Stimulated activated CD4-positive, alpha-beta T cell treated with anti-CD3 and anti-CD28 coated beads, Interleukin-1b, Interleukin-23, amount 100 ng/mL, for 48 hours (primary cell): ENCODE results near the gene ZMYND8.

Source experiments
- DNase-seq: peaks from one replicate; pipeline ENCODE4 v3.0.0-alpha.2; 2020

The ZMYND8 gene

DNA sequence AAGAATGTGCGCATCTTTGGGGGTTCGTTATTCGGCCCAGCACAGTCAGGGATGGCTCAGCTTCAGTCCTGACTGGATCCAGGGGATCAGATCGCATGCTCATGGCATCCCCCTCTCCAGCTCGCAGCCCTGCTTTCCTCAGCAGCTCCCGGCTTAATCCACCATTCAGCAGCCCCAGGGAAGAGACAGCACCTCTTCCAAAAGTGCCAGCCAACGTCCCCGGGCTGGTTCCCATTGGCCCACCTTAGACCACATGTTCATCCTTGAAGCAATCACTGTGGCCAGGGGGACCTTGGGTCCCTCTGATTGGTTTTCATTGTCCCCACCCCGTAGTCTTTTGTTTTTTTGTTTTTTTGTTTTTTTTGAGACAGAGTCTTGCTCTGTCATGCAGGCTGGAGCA is 188.7 kb downstream of the ZMYND8 start:
- no peak for DNase-seq

DNA sequence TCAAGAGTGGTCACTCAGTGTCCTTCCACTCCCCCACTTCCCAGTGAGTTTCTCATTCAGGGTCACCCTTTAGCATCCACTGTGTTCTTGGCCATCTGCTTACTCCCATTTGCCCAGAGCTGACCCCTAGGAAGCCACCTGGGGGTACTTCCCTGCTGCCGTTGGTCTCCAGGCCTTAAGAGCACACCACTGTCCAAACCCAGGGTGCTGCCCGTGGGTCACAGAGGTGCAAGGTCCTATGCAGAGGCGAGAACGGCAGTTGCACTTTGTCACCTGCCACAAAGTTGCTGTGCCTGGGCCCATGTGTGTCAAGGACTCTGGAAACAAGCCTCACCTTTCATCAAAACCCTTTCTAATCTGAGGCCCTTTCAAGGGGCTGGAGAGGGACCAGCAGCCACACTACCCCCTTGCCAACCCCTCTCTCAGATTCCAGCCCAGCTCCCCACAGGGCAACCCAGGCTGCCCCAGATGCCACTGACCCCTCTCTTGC is 191.1 kb downstream of the ZMYND8 start:
- DNase-seq, result no peak

DNA sequence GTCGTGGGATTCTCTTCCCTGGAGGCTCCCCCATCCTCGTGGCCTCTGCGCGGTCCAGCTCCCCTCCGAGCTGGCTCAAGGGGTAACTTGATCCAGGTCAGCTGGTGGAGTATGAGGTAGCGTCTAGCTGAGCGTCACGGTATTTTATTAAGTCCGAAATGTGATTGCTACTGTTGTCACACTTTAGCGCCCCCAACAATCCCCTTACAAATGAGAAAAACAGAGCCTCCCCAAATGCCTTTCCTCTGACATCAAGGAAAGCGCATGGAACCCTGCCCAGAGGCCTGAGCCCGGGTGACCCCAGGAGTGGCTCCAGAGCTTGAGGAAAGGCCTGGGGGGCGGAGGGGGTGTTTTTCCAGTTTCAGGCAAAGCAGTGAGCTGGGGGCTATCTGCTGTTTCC is 192.4 kb downstream of the ZMYND8 start:
- no peak for DNase-seq

DNA sequence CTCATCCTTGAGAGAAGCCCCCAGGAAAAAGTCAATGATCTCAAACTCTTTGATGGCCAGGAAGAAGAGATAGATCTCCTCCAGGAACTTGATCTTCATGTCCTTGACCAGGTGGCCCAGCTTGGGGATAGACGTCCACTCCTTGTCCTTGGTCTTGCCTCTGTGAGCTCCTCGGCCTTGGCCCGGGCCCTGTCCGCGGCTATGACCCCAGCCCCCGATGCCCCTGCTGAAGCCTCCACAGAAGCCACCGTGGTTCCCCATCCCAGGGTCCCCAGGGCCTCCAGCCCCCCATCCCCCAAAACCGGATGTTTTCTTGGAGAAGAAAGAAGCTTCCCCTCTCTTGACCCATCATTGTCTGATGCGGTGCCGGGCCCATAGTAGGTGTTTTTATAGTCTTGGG is 195.1 kb downstream of the ZMYND8 start:
- no peak for DNase-seq

DNA sequence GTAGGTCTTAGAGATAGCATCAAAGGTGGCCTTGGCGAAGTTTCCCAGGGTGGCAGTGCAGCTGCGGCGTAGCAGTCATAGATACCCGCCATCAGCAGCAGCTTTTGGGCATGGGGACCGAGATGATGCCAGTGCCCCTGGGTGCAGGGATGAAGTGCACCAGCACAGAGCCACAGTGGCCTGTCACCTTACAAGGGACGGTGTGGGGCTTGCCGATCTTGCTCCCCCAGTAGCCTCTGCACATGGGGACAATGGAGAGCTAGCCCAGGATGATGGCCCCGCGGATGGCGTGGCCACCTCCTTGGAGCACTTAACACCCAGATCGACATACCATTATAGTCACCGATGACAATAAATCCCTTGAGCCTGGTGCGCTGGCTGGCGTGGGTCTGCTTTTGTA is 195.5 kb downstream of the ZMYND8 start:
- DNase-seq, result no peak

DNA sequence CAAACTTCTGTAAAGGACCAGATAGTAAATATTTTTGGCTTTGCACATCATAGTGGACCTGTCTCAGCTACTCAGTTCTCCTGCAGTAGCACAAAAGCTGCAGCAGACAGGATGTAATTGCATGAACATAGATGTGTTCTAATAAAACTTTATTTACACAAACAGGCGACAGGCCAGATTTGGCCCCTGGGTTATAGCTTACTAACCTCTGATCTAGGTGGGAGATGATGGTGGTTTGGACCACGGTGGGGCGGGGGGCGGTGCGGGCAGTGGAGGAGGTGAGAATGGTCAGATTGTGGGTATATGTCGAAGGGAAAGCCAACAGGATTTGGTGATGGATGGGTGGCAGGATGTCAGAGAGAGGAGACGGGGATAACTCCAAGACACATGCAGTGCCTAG is 196.3 kb downstream of the ZMYND8 start:
- no peak for DNase-seq
